GM19438 (cell line): ENCODE results near the gene DNM2.
"Not testable (repeated sequence)": the region's sequence is repeated elsewhere in the genome, so short reads cannot be mapped to it uniquely, and the experiment has no call there.

Source experiments
- ATAC-seq: cut with Tn5 transposase; IDR thresholded peaks from one replicate; pipeline ENCODE4 v1.9.1; 2021; ENCODE audit warnings: low read depth; ENCODE audit not compliant: unreplicated experiment

DNM2 gene

GRCh38 chr19:10717356-10718204 is at the start of gene DNM2:
TSS of gene DNM2 (plus strand) at chr19:10718079. CDS start at chr19:10718243, 164 bp downstream.
- ATAC-seq = peak; percentile 77

- no peak for ATAC-seq
These were observed 48.6 kb upstream of the DNM2 start for GRCh38 chr19:10669246-10669645.

GRCh38 chr19:10670182-10670581 is 47.7 kb upstream of the DNM2 start:
- no peak for ATAC-seq

- ATAC-seq = no peak
These were observed 46.7 kb upstream of the DNM2 start for GRCh38 chr19:10670876-10671804.

GRCh38 chr19:10671922-10672321 is 46.0 kb upstream of the DNM2 start:
- not testable (repeated sequence) for ATAC-seq

GRCh38 chr19:10675214-10675613 is 42.7 kb upstream of the DNM2 start:
- not testable (repeated sequence) for ATAC-seq

- no peak for ATAC-seq
These were observed 40.1 kb upstream of the DNM2 start for GRCh38 chr19:10677751-10678150.

GRCh38 chr19:10678813-10679212 is 39.1 kb upstream of the DNM2 start:
- ATAC-seq = no peak

- ATAC-seq = no peak
These were observed 38.1 kb upstream of the DNM2 start for GRCh38 chr19:10679743-10680142.

GRCh38 chr19:10680545-10681135 is 37.2 kb upstream of the DNM2 start:
- ATAC-seq = no peak

- no peak for ATAC-seq
These were observed 36.2 kb upstream of the DNM2 start for GRCh38 chr19:10681658-10682057.

- ATAC-seq = no peak
These were observed 35.3 kb upstream of the DNM2 start for GRCh38 chr19:10682397-10683063.

GRCh38 chr19:10683064-10683426 is 34.8 kb upstream of the DNM2 start:
- ATAC-seq = no peak

GRCh38 chr19:10683582-10683981 is 34.3 kb upstream of the DNM2 start:
- ATAC-seq = no peak

- ATAC-seq = no peak
These were observed 32.7 kb upstream of the DNM2 start for GRCh38 chr19:10685210-10685609.

GRCh38 chr19:10686193-10686592 is 31.7 kb upstream of the DNM2 start:
- ATAC-seq = no peak

GRCh38 chr19:10686661-10687517 is 31.0 kb upstream of the DNM2 start:
- ATAC-seq = no peak

GRCh38 chr19:10687518-10688288 is 30.2 kb upstream of the DNM2 start:
- no peak for ATAC-seq
